ENCODE measurements around the gene SIM1.

DNA sequence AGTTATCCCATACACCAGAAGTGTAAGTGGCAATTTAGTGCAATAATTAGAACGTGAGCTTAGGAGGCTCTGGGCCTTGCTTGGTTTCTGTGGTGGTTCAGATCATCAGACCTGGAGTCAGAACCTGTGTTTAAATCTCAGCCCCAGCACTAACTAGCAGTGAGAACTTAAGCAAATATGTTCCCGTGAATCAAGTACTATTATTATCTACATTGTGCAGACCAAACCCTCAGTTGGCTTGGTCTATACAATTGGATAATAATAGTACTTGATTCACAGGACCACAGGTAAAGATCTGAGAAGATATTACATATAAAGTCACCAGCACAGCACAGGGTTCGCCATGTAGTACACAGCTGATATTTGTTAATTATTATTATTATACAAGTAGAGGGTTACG, 93.1 kb downstream of the SIM1 start:
- no peak for TF ChIP-seq POLR2A (IDR thresholded peaks at IDR 0.05)
- TF ChIP-seq, protein P1, sequence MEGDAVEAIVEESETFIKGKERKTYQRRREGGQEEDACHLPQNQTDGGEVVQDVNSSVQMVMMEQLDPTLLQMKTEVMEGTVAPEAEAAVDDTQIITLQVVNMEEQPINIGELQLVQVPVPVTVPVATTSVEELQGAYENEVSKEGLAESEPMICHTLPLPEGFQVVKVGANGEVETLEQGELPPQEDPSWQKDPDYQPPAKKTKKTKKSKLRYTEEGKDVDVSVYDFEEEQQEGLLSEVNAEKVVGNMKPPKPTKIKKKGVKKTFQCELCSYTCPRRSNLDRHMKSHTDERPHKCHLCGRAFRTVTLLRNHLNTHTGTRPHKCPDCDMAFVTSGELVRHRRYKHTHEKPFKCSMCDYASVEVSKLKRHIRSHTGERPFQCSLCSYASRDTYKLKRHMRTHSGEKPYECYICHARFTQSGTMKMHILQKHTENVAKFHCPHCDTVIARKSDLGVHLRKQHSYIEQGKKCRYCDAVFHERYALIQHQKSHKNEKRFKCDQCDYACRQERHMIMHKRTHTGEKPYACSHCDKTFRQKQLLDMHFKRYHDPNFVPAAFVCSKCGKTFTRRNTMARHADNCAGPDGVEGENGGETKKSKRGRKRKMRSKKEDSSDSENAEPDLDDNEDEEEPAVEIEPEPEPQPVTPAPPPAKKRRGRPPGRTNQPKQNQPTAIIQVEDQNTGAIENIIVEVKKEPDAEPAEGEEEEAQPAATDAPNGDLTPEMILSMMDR (IDR thresholded peaks at IDR 0.05): no peak
- TF ChIP-seq EP300 (IDR thresholded peaks at IDR 0.05; ENCODE audit: low read depth): no peak
- TF ChIP-seq POLR2AphosphoS5 (IDR thresholded peaks at IDR 0.05): no peak

All from transverse colon (tissue), 4 donors.